Left cardiac atrium (tissue), 4 donors: ENCODE results near the gene BUB3. TPM values are rescaled to one million over a fixed set of nuclear protein-coding genes. Genes with fewer than 3 reads are reported as not detected.

Experiments
- ATAC-seq, 2 donors: fragments of 200-7000 bp; cut with Tn5 transposase; one replicate each; pipeline ENCODE4 v1.9.1; 2020; ENCODE audit warnings: mild to moderate bottlenecking in 2 of 2, moderate library complexity in 2 of 2
- DNase-seq: peaks from one replicate; pipeline ENCODE4 v3.0.0-alpha.2; 2020
- intact Hi-C, 2 donors: fragments of 100-400 bp; cut with DNase I; formaldehyde crosslinking; loops; one replicate each; pipeline versions ENCODE4 v1.14.1 to v1.15.1; 2022 to 2023
- total RNA-seq, 2 donors: library from RNA; stranded (reverse); fragmentation: NEBNext Ultra II Directional; extraction: Animal tissue kit (Norgen Biotek cat#: 25700); gene quantifications; one replicate each; pipeline ENCODE4 v1.2.1, GENCODE V29; 2021
- donor health status: DM: no; HTN: yes; CAD: no.
- donor health status: DM: no; HTN: yes; CAD: no; lungs with severe emphysema.
- donor health status: DM: yes; HTN: yes; CAD: no.
- donor health status: Dilated cardiomyopathy.

BUB3 gene
- total RNA-seq, 2 donors from 2014 or later = 38.0 to 41.3 TPM

DNA sequence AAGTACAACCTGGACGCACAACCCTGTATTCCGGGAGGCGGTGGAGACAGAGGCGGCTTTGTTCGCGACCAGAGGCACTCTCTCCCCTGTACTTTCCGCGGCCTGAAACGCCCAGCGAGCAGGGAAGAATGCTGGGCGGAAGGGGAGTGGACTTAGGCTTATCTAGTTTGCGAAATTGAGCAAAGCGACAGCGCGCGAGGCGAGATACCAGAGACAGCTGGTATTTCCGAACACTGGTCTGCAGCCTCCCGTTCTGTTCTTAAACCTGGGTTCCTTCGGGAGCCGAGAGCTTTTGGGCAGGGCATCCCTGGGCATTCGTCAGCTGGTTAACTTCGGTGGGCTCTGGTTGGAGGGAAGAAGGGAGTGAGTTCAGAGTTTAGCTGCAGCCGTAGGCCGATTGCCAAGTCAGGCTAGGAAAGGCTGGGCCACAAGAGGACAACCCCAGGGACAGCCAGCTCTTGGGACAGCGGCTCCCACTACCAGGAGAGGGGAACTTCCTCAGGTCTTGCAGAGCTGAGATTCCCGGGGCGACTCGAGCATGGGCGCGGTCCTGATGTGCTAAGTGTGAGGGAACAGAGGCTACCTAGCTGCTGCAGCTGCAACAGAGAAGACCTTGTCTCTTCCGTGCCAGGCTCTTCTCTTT is 14.6 kb upstream of the BUB3 start:
- no peak for DNase-seq
- intact Hi-C loops = no loop called here
- ATAC-seq = no peak

DNA sequence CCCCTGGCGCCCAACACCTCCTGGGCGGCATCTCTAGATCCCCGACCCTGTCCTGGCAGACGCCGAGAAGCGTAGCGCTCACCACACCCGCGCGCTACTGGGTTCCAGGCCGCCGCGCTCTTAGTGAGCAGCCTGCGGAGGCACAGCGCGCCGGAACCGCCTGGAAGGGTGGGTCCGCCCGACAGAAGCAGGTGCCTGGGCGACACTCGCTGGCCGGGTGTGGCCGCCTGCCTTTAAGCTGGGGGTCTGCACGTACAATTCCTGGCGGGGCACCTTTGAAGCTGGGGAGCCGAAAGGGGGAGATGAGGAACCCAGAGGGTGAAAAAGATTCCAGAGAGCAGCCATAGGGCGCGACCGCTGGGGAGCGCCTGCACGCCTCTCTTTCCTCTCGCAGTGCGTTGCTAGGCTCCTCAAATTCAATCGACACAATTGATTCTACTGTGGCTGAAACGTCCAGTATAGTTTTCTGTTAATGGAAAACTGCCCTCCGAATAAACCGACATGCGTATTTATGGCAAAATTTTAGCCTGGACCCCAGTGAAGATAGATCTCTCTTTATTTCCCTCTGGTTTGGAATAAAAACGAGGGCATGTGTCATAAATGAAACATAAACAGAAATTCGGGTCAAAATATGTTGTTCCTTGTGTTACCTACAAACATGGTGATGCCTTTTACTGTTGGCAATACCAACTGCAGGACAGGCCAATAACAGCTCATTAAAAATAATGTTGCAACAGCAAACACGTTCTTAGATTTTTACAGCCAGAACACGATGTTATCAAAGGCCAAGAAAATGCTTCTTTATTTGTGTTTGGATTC is 13.8 kb upstream of the BUB3 start:
- ATAC-seq (no peak), DNase-seq (no peak)
- intact Hi-C loops = no loop called here

- DNase-seq (no peak), ATAC-seq (no peak)
- intact Hi-C loops = no loop called here
These were observed 13.2 kb upstream of the BUB3 start for GRCh38 chr10:123140983-123141390.

DNA sequence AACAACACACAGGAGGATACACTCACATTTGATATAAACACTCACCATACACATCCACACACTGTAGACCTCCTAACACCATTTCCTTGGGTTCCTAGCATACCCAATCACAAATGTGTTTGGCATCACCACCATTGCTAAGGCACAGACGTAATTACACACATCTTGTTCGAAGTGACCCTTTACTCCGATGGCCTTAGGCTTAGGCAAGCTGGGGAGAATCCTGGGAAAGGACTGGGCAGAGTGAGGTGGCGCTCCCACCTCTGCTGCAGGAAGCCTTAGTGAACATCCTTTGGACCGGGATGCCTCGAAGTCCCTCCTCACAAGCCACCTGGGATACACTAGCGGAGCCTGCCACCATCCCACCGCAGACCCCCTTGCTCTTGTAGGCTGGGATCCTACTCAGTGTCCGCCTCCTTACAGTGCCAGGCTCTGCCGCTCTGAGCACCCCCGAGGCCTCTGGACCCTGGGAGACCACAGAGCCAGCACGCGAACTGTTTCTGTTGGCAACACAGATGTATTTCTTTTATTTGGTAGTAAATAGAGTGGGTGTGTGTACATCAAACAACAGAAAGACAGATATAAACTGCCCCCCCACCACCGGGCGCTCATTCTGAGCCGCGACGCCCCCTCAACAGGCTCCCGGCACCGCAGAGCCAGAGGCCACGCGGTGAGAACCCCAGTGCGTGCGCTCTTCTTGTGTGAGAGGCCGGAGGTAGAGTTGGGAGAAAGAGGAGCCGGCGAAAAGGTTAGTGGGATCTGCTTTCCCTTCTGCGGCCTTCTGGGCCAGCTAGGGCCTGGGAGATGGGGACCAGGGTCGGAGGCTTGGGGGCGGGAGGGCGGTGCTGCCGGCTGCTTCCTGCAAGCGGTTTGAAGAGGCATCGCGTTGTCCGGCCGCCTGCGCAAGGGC is 12.2 kb upstream of the BUB3 start:
- no peak for DNase-seq
- ATAC-seq = no peak
- intact Hi-C loops = no loop called here

DNA sequence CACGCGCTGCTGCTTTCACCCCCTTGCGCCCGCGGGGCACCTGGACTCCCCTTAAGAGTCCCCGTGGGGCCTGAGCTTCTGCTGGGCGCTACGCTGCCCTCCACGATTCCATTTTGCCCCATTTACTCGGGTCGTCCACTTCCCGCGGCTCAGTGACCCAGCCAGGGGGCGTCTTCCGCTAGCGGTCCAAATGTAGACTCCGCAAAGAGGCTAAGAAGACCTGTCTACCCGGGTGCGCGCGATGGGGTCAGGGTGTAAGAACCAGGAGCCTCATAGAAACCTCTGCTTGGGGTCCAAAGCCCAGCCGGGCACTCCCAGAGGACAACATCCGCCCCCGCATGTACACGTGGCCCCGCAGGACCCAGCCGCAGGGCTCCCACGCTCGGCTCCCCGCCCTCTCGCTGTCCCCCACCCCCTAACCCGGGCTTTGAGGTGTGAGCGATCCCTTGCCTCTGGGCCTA is 11.5 kb upstream of the BUB3 start:
- intact Hi-C loops = no loop called here
- ATAC-seq = no peak
- DNase-seq = no peak

- ATAC-seq = no peak
- intact Hi-C loops = no loop called here
- DNase-seq = no peak
These were observed 10.9 kb upstream of the BUB3 start for GRCh38 chr10:123143162-123143824.

GRCh38 chr10:123143825-123144168 is 10.4 kb upstream of the BUB3 start:
- ATAC-seq (no peak), DNase-seq (no peak)
- intact Hi-C loops = no loop called here

DNA sequence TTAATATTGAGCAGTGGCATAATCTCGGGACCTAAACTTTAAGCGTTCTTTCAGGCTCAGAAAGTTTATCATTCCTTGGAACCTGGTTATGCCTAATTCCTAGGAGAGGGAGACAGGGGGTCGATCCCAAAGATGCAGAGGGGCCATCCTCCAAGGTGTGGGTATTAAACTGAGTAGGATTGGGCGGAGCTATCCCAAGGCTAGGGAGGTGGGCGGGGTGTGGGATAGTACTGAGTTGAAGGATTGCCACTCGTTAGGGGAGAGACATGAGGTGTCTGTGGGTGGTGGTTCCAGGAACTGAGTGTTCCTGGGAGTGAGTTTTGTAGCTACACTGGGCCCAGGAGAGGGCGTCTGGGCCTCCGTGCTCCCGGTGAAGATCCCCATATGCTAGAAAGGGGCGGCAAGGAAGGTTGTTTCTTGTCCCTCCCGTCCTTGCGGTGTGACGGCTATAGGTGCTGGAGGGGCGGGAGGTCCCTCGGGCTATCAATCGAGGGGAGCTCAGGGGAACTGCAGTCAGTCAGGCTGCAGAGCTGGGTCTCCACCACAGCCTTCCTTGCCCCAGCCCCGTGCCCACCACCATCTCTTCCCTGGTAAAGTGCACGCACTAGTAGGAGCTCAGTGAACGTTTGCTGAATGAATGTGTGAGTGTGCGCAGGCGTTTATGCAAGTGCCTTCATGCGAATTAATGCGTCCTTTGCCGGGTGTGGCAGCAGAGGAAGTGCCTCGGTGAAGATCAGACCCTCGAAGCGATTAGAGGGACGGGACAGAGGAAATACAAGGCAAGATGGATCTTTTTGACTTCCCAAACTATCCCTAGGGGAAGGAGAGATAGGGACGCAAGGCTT is 9.3 kb upstream of the BUB3 start:
- no peak for ATAC-seq
- DNase-seq = no peak
- intact Hi-C loops = no loop called here

GRCh38 chr10:123145542-123146012 is 8.6 kb upstream of the BUB3 start:
- ATAC-seq (no peak), DNase-seq (no peak)
- intact Hi-C loops = no loop called here

- DNase-seq (no peak), ATAC-seq (no peak)
- intact Hi-C loops = no loop called here
These were observed 7.9 kb upstream of the BUB3 start for GRCh38 chr10:123146013-123146893.

DNA sequence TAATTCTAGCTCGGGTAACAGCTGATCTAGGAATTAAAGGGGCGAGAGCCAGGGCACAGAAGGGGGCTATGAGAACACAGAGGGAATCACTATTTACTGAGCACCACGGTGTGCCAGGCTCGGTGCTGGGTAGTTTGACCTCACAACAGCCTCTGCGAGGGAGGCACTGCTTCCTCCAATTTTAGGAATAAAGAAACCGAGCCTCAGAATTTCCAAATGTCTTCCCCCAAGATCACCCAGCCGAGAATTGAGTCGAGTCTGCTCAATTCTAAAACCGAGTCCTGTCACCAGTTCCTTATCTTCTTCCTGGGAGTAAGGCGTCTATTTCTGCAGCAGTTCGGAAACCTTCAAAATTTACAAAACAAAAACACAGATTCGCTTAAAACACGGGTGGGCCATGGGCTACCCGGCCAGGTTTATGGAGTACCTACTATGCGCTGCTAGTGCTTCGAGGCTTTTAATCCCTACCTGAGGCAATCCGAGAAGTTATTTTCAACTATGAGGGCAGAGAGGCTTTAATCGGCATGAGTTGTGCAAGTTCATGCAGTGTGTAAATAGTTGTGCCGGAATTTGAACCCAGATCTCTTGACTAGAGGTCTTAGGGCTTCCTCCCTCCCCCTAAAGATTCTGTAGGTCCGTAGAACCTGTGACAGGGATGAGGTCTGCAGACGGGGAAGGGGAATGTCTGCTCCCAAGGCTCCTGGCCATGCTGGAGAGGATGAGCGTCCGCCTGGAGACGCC is 7.1 kb upstream of the BUB3 start:
- intact Hi-C loops = no loop called here
- ATAC-seq (no peak), DNase-seq (no peak)

DNA sequence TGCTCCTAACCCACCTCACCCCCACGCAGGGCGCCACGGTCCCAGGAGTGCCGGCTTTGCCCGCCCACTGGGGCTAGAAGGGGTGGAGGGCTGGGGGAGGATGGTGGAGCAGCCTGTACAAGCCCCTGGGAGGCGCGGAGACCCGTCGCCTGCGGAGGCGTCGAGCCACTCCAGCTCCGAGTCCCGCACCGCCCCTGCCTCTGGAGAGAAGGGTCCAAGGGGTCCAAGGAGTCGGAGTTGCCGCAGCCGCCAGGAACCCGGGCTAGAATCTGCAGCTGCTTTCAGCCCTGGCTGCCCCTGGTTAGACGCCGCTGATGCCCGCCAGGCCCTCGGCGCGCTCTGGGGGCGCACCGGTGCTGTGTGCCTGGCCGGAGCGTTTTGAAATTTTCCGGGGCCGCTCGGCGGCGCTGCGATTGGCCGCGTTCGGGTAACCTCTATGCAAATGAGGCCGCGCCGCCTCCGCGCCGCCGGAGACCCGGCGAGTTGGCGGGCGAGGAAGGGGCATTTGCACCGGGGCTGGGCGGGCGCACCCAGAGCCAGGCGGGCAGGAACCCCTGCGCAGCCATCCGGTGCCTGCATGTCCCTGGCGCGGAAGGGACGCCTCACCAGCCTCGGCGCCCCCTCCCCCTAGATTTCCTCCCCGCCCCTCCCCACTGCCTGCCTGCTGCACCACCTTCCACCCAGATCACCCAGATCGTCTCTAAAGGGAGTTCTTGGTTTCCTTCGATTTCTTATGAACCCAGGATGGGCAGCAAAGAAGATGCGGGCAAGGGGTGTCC is 6.4 kb upstream of the BUB3 start, which contains the start of gene HMX2:
TSS of gene HMX2 (plus strand) at position 502 of the 779 bp plus-strand sequence. CDS start at position 745, 243 bp downstream.
- intact Hi-C loops = no loop called here
- DNase-seq (no peak), ATAC-seq (no peak)

GRCh38 chr10:123148414-123149161 is 5.6 kb upstream of the BUB3 start:
- ATAC-seq (no peak), DNase-seq (no peak)
- intact Hi-C loops = no loop called here

GRCh38 chr10:123149162-123149567 is 5.0 kb upstream of the BUB3 start:
- ATAC-seq = no peak
- intact Hi-C loops = no loop called here
- DNase-seq = no peak
